Upper lobe of left lung (tissue), 4 donors: ENCODE measurements around the gene DIO1.

Experiments used
- POLR2A ChIP-seq, 4 donors: fragments of 450-650 bp; IDR thresholded peaks; one replicate each; pipeline ENCODE4 v1.5.1; 2016 to 2017; ENCODE audit warnings: antibody characterized with exemption in 4 of 4, mild to moderate bottlenecking in 2 of 4
- TF ChIP-seq, protein P1 (sequence below), 6 experiments: fragments of 450-650 bp in 4 of 6; fragments of 200-600 bp in 2 of 6; sonication (generic) in 2 of 6; IDR thresholded peaks; one replicate each; pipeline ENCODE4 v1.5.1; 2016 to 2019; ENCODE audit warnings: antibody characterized with exemption in 6 of 6

DNA sequence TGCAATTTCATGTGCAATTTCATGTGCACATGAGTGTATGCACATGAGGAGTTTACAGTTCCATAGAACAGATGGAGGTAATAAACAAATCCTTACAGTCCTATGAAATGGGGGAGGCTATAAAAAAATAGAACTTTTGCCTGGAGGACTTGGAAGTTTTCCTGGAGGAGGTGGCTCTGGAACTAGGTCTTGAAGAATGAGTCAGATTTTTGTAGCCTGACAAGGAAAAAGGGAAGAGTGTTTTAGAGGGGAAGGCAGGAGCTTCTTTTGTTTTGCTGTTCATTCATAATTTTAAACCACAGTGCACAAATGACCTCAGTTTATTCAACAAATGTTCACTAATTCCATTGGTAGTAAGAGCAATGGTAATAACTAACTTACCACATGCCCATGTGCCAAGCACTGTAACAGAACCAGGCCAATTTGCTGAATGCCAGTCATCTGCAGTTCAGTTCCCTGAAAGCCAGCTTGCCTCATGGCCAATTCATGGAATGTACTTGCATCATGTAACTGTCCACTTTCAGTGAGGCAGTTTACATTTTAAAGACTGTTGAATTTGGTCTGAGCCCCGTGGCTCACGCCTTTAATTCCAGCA lies 2.7 kb downstream of the DIO1 start:
- TF ChIP-seq, protein P1, sequence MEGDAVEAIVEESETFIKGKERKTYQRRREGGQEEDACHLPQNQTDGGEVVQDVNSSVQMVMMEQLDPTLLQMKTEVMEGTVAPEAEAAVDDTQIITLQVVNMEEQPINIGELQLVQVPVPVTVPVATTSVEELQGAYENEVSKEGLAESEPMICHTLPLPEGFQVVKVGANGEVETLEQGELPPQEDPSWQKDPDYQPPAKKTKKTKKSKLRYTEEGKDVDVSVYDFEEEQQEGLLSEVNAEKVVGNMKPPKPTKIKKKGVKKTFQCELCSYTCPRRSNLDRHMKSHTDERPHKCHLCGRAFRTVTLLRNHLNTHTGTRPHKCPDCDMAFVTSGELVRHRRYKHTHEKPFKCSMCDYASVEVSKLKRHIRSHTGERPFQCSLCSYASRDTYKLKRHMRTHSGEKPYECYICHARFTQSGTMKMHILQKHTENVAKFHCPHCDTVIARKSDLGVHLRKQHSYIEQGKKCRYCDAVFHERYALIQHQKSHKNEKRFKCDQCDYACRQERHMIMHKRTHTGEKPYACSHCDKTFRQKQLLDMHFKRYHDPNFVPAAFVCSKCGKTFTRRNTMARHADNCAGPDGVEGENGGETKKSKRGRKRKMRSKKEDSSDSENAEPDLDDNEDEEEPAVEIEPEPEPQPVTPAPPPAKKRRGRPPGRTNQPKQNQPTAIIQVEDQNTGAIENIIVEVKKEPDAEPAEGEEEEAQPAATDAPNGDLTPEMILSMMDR (IDR thresholded peaks at IDR 0.05) = no peak
- no peak for TF ChIP-seq POLR2A (IDR thresholded peaks at IDR 0.05)
